DMS114 treated with DMSO at 0.1 percent for 48 hours (cell line): Measurements from ENCODE around the gene IKZF4.
"Not testable (repeated sequence)": the region's sequence is repeated elsewhere in the genome, so short reads cannot be mapped to it uniquely, and the experiment has no call there.

Source experiments
- DNase-seq: peaks from one replicate; lab custom pipeline; 2025; ENCODE audit not compliant: unreplicated experiment; lab: John Stamatoyannopoulos, UW

IKZF4 gene

GRCh38 chr12:56020423-56021184 lies at the start of gene IKZF4:
Gene IKZF4, plus strand, starts transcription at chr12:56021043. Its CDS starts 451 bp downstream, at chr12:56021494.
- no peak for DNase-seq

DNA sequence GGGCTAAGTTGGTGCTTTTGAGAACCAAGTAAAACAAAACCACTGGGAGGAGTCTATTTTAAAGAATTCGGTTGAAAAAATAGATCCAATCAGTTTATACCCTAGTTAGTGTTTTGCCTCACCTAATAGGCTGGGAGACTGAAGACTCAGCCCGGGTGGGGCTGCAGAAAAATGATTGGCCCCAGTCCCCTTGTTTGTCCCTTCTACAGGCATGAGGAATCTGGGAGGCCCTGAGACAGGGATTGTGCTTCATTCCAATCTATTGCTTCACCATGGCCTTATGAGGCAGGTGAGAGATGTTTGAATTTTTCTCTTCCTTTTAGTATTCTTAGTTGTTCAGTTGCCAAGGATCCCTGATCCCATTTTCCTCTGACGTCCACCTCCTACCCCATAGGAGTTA lies 48.8 kb upstream of the IKZF4 start:
- DNase-seq: no peak

- no peak for DNase-seq
Measured at GRCh38 chr12:55972456-55972855, 48.4 kb upstream of the IKZF4 start.

DNA sequence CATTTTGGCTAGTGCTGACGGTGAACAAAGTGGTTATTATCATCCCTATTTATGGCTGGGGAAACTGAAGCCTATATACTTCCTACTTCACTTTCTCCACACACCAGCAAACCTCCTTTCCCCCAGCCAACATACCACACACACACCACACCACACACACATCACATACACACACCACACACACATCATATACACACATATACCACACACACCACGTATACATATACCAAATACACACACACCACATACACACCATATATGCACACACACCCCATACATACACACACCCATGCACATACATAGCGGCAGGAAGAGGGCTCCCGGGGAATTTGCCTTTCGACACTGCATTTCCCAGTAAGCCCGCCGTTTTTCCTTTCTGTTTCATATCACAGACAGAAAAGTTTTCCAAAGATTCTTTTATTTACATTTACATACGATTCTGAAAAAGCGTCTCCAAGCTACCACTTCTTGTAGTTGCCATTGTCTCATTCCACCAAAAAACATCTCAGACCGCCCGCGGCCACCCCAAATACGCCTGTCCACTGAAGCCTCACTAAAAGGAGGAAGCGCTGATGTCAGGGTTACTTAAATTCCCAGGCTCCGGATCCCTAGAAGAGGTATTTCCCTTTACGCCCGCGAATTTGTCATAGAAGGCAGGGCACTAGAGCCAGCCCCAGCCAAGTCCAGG lies 47.8 kb upstream of the IKZF4 start:
- DNase-seq: peak; percentile 60

GRCh38 chr12:55973599-55974307 lies 47.1 kb upstream of the IKZF4 start, which contains the start of gene RAB5B:
Gene RAB5B, plus strand, starts transcription at chr12:55974078. Its CDS starts 12,883 bp downstream, at chr12:55986961.
- peak; percentile 100 for DNase-seq

- no peak for DNase-seq
Measured at GRCh38 chr12:55974308-55974730, 46.5 kb upstream of the IKZF4 start.

- DNase-seq: no peak
Measured at GRCh38 chr12:55978393-55978792, 42.5 kb upstream of the IKZF4 start.

GRCh38 chr12:55979069-55979468 lies 41.8 kb upstream of the IKZF4 start:
- DNase-seq: no peak

- DNase-seq: not testable (repeated sequence)
Measured at GRCh38 chr12:55981882-55982281, 39.0 kb upstream of the IKZF4 start.

DNA sequence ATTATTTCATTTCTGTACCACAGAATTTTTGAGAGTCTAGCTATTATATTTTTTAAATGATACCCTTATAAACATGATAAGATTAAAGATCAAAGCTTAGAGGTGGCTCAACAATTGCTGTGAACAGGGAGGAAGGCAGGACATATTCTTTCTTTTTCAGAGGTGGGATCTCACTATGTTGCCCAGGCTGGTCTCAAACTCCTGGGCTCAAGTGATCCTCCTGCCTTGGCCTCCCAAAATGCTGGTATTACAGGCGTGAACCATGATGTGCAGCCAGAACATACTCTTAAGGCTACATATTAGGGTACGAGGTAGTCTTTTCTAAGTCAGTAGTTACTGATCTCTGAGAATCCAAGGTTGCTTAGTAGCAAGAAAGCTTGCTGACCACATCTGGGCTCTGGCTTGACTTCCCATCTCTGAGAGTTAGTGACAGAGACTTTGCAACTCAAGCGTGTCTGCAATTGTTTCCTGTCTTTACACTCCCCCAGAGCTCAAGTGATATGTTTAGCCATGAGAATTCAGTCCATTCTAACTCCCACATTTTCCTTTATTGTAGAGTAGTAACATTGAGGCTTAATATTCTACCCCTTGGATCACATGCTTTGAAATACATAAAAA lies 38.4 kb upstream of the IKZF4 start:
- no peak for DNase-seq

DNA sequence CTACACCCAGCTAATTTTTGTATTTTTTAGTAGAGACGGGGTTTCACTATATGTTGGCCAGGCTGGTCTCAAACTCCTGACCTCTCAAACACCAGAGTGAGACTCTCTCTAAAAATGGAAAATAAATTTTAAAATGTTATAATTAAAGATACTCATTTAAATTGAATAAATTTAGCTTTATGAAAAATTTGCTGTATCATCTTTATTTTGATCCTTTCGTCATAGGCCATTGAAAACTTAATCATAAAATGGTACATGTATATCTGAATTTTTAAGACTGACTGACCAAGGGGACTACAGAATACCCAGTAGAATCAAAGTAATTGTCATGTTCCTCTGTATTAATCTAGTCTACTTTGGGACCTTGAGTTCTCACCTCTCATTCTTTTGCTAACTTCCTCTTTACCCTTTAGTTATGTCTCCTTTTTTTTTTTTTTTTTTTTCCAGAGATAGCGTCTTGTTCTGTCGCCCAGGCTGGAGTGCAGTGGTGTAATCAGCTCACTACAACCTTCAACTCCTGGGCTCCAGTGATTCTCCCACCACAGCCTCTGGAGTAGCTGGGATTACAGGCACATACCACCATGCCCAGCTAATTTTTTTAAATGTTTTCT lies 37.5 kb upstream of the IKZF4 start:
- no peak for DNase-seq

DNA sequence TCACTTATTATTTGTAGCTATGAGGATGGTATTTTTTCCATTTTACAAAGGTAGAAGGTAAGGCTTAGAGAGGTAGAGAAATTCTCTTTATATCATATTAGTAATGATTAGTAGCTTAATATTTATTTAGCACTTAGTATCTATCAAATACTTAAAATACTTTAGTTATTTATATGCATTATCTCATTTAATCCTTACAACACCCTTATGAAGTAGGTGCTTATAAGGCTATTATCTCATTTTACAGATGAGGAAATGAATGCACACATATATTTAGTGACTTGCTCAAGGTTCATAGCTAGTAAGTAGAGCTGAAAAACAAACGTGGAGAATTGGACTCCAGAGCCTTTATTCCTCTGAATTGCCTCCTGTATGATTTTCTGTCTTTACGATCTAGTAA lies 36.0 kb upstream of the IKZF4 start:
- DNase-seq: no peak

- DNase-seq: no peak
Measured at GRCh38 chr12:55985341-55985740, 35.5 kb upstream of the IKZF4 start.

- DNase-seq: not testable (repeated sequence)
Measured at GRCh38 chr12:55985976-55986375, 34.9 kb upstream of the IKZF4 start.

DNA sequence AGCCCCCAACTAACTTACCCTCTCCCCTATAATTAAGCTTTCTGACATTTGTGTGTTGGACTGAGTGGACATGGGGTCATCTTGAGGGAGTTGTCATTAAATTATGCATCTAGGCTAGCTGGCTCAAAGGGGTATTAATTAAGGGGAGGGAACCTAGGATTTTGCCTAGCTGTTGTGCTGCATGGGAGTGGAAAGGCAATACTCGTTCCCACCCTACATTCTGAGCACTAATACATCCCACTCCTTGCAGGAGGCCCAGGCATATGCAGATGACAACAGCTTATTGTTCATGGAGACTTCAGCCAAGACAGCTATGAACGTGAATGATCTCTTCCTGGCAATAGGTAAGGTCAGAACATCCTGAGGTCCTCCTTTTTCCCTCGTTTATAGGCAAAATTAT lies 29.7 kb upstream of the IKZF4 start:
- no peak for DNase-seq

- no peak for DNase-seq
Measured at GRCh38 chr12:55993230-55993853, 27.5 kb upstream of the IKZF4 start.

- DNase-seq: no peak
Measured at GRCh38 chr12:55995366-55995765, 25.5 kb upstream of the IKZF4 start.

GRCh38 chr12:55996201-55996714 lies 24.6 kb upstream of the IKZF4 start:
- peak; percentile 76 for DNase-seq

DNA sequence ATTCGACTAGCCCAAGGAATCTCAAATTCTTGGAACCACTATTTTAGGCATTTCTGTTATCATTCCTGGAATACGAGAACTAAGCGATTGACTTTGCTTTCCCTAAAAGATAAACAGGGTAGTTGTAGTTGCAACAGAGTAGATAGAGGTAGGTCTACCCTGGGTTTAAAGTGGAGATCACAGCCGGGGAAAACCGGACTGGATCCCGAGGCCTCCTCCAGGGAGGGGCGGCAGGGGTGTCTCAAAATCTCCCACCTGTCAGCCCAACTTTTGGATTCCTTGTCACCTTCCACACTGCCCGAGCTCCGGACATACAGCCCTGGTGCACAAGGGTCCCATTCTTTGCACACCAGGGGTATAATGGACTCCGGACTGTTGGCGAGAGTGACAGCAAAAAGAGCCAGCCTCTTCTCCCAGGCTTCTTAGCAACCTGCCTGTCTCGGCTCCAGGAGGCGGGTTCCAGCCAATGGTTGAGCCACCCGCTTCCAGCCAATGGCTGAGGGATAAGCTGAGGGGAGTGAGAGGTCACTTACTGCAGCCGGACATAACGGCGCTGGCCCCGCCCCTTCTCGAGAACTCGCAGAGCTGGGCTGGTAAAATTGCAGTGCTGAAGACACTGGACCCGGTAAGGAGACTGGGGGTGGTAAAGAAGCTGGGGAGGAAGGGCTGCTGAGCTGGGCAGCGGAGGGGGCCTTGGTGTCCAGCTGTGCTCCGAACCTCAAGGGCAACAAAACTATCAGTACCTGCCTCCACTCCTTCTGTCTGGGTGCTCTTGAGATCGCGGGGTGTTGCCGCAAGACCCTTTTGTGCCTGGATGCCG lies 23.9 kb upstream of the IKZF4 start, which contains the start of gene SUOX:
Gene SUOX, plus strand, starts transcription at position 562 of the 820 bp plus-strand sequence. CDS start 4,946 bp downstream, outside the sequence.
- peak; percentile 98 for DNase-seq
